OCI-LY7 (cell line): ENCODE data around the gene TGFBI. TPM values are rescaled to one million over a fixed set of nuclear protein-coding genes. Genes with fewer than 3 reads are reported as not detected.

Experiments
- BruUV-seq: library from RNA; stranded (reverse); fragments of 400-500 nt; replicated peaks from 2 replicates; lab custom pipeline; 2021; lab: Mats Ljungman, UMichigan
- CTCF ChIA-PET: fragments of 300-600 bp; sonication (Branson Sonifier 250); formaldehyde crosslinking; loops from one replicate; lab custom pipeline; 2022; ENCODE audit warnings: antibody characterized with exemption; ENCODE audit not compliant: unreplicated experiment; lab: Charles Lee
- POLR2A ChIA-PET: fragments of 300-600 bp; sonication (Branson Sonifier 250); formaldehyde crosslinking; loops from one replicate; lab custom pipeline; 2022; ENCODE audit warnings: antibody characterized with exemption; lab: Charles Lee
- DNase-seq: peaks from one replicate; pipeline ENCODE4 v3.0.0-alpha.2; 2015; ENCODE audit warnings: low spot score
- H2AFZ ChIP-seq: fragments of 200-600 bp; sonication (generic), shearing (Covaris generic); 2 replicates; pipeline ENCODE4 v1.6.1; 2014; ENCODE audit warnings: mild to moderate bottlenecking, antibody characterized with exemption, low read length, moderate library complexity
- H3K27ac ChIP-seq: fragments of 200-600 bp; sonication (generic); 2 replicates; pipeline ENCODE4 v1.5.1; 2014; ENCODE audit warnings: mixed run types, low read depth, mild to moderate bottlenecking, moderate library complexity, low read length, inconsistent platforms; ENCODE audit not compliant: poor library complexity, severe bottlenecking
- H3K36me3 ChIP-seq: fragments of 200-600 bp; sonication (generic); 2 replicates; pipeline ENCODE4 v1.6.1; 2014; ENCODE audit warnings: mild to moderate bottlenecking, antibody characterized with exemption, low read length, moderate library complexity, mixed read lengths; ENCODE audit not compliant: insufficient read depth
- H3K4me1 ChIP-seq: fragments of 200-600 bp; sonication (generic); 2 replicates; pipeline ENCODE4 v1.5.1; 2014; ENCODE audit warnings: mild to moderate bottlenecking, low read length; ENCODE audit not compliant: insufficient read depth, poor library complexity, severe bottlenecking
- H3K4me2 ChIP-seq: fragments of 200-600 bp; sonication (generic); 2 replicates; pipeline ENCODE4 v1.6.1; 2014; ENCODE audit warnings: mild to moderate bottlenecking, low read length
- H3K4me3 ChIP-seq: fragments of 200-600 bp; sonication (generic); 2 replicates; pipeline ENCODE4 v1.5.1; 2014; ENCODE audit warnings: mild to moderate bottlenecking, low read depth, low read length; ENCODE audit not compliant: poor library complexity, severe bottlenecking
- H3K79me2 ChIP-seq: fragments of 200-600 bp; sonication (generic); 2 replicates; pipeline ENCODE4 v1.6.1; 2016; ENCODE audit warnings: low read depth, mild to moderate bottlenecking, low read length, moderate library complexity, mixed read lengths; ENCODE audit not compliant: insufficient read depth
- H3K9me2 ChIP-seq: fragments of 200-600 bp; sonication (generic); 2 replicates; pipeline ENCODE4 v1.6.1; 2016; ENCODE audit warnings: mild to moderate bottlenecking, low read length, mixed read lengths; ENCODE audit not compliant: insufficient read depth
- H3K9me3 ChIP-seq: fragments of 200-600 bp; sonication (generic); 2 replicates; pipeline ENCODE4 v1.6.1; 2014; ENCODE audit warnings: mild to moderate bottlenecking, mixed run types, low read length, mixed read lengths
- H4K20me1 ChIP-seq: fragments of 200-600 bp; sonication (generic); 2 replicates; pipeline ENCODE4 v1.6.1; 2014; ENCODE audit warnings: mild to moderate bottlenecking, antibody characterized with exemption, low read length, moderate library complexity, mixed read lengths; ENCODE audit not compliant: insufficient read depth
- CTCF ChIP-seq: fragments of 200-600 bp; sonication (generic); conservative IDR thresholded peaks from 2 replicates; pipeline ENCODE4 v1.5.1; 2014; ENCODE audit warnings: mild to moderate bottlenecking, antibody characterized with exemption, low read length, moderate library complexity, mixed read lengths
- EZH2phosphoT487 ChIP-seq: fragments of 200-600 bp; sonication (generic); IDR thresholded peaks from 2 replicates; pipeline ENCODE4 v1.6.1; 2018; ENCODE audit warnings: low read depth, borderline replicate concordance, mild to moderate bottlenecking, mixed run types, antibody characterized with exemption, low read length, moderate library complexity, mixed read lengths
- intact Hi-C: fragments of 100-400 bp; cut with micrococcal nuclease; formaldehyde crosslinking; loops from one replicate; pipeline ENCODE4 v1.10.0; 2022; ENCODE audit not compliant: unreplicated experiment
- total RNA-seq, 2 experiments: library from RNA; depleted of rRNA in 1 of 2; stranded (reverse); fragments of >200 nt in 1 of 2; shearing (Covaris generic) in 1 of 2; gene quantifications; 2 replicates each; pipeline ENCODE4 v1.2.3, GENCODE V29; 2014 to 2022

Gene TGFBI
- total RNA-seq, 2 experiments from 2014 or later: not detected

- Histone ChIP-seq H3K9me2 (no peaks in the 10 kb centered on the region), H2AFZ (no peak overlapping the region), H3K9me3 (no peaks in the 10 kb centered on the region), H3K79me2 (no peaks in the 10 kb centered on the region), H3K4me3 (no peak overlapping the region), H3K4me1 (peaks cover 30% of the 10 kb centered on the region), H3K36me3 (no peaks in the 10 kb centered on the region), H3K27ac (no peak overlapping the region), H3K4me2 (no peak overlapping the region), H4K20me1 (no peaks in the 10 kb centered on the region)
- CTCF ChIA-PET: no interaction called here
- intact Hi-C loops: no loop called here
- POLR2A ChIA-PET: interaction anchor here (1.2 kb wide), 1 partner anchor 12 kb away, joined by 4 read pairs; no protein-coding TSS in a partner anchor
- peak; percentile 21 for DNase-seq
- TF ChIP-seq CTCF (peak; percentile 46), EZH2phosphoT487 (no peak)
- no TSS peak for BruUV-seq
Observed at GRCh38 chr5:136075466-136075891, 46.7 kb downstream of the TGFBI start.

GRCh38 chr5:136076067-136076466 is 47.3 kb downstream of the TGFBI start:
- Histone ChIP-seq H3K79me2 (no peaks in the 10 kb centered on the region), H3K9me3 (no peaks in the 10 kb centered on the region), H3K36me3 (no peaks in the 10 kb centered on the region), H3K4me1 (peaks cover 30% of the 10 kb centered on the region), H3K4me3 (no peak overlapping the region), H3K9me2 (no peaks in the 10 kb centered on the region), H4K20me1 (no peaks in the 10 kb centered on the region), H2AFZ (no peak overlapping the region), H3K27ac (no peak overlapping the region), H3K4me2 (no peak overlapping the region)
- no TSS peak for BruUV-seq
- intact Hi-C loops: no loop called here
- DNase-seq: no peak
- TF ChIP-seq EZH2phosphoT487: no peak
- CTCF ChIA-PET: no interaction called here
- POLR2A ChIA-PET: interaction anchor here (0.7 to 1.1 kb wide), 2 partner anchors 33 to 97 kb away, joined by 3 to 4 read pairs; no protein-coding TSS in a partner anchor

GRCh38 chr5:136076881-136077445 is 48.2 kb downstream of the TGFBI start:
- H3K9me3 ChIP-seq: no peaks in the 10 kb centered on the region
- intact Hi-C loops: no loop called here
- TF ChIP-seq CTCF (no peak), EZH2phosphoT487 (no peak)
- no peak overlapping the region for H3K4me3 ChIP-seq
- H4K20me1 ChIP-seq: no peaks in the 10 kb centered on the region
- H3K79me2 ChIP-seq: no peaks in the 10 kb centered on the region
- no TSS peak for BruUV-seq
- peaks cover 27% of the 10 kb centered on the region for H3K4me1 ChIP-seq
- POLR2A ChIA-PET: interaction anchor here (0.7 to 1.1 kb wide), 2 partner anchors 32 to 96 kb away, joined by 3 to 4 read pairs; no protein-coding TSS in a partner anchor
- H3K9me2 ChIP-seq: no peaks in the 10 kb centered on the region
- H3K4me2 ChIP-seq: no peak overlapping the region
- no peaks in the 10 kb centered on the region for H3K36me3 ChIP-seq
- H3K27ac ChIP-seq: no peak overlapping the region
- DNase-seq: no peak
- H2AFZ ChIP-seq: no peak overlapping the region
- CTCF ChIA-PET: no interaction called here
